AG09309 (cell line): ENCODE data around the gene C14orf93.
"Not testable (repeated sequence)": the region's sequence is repeated elsewhere in the genome, so short reads cannot be mapped to it uniquely, and the experiment has no call there.

ENCODE experiments used
- DNase-seq: peaks from one replicate; pipeline ENCODE4 v3.0.0-alpha.2; 2010; ENCODE audit warnings: low read depth
- H3K4me3 ChIP-seq: 2 replicates; pipeline ENCODE4 v1.5.1; 2011; ENCODE audit warnings: mild to moderate bottlenecking, low read depth, low read length, moderate library complexity; ENCODE audit not compliant: control insufficient read depth
- CTCF ChIP-seq: IDR thresholded peaks from 2 replicates; pipeline ENCODE4 v1.5.1; 2011; ENCODE audit warnings: mild to moderate bottlenecking, low read depth, low read length, inconsistent platforms; ENCODE audit not compliant: insufficient read depth, control insufficient read depth; ENCODE audit errors: missing control alignments

C14orf93 gene

GRCh38 chr14:23020143-23021128 is 10.5 kb upstream of the C14orf93 start:
- no peak for DNase-seq
- H3K4me3 ChIP-seq, result no peak overlapping the region
- TF ChIP-seq CTCF, result no peak

- no peak for TF ChIP-seq CTCF
- no peak overlapping the region for H3K4me3 ChIP-seq
- DNase-seq, result no peak
Measured at GRCh38 chr14:23018107-23018506, 8.2 kb upstream of the C14orf93 start.

GRCh38 chr14:23017091-23017490 is 7.1 kb upstream of the C14orf93 start:
- no peak for TF ChIP-seq CTCF
- DNase-seq, result no peak
- no peak overlapping the region for H3K4me3 ChIP-seq

GRCh38 chr14:23015618-23016017 is 5.7 kb upstream of the C14orf93 start:
- no peak overlapping the region for H3K4me3 ChIP-seq
- no peak for DNase-seq
- TF ChIP-seq CTCF, result no peak

- H3K4me3 ChIP-seq, DNase-seq: not testable (repeated sequence)
Measured at GRCh38 chr14:23013749-23014054, 3.8 kb upstream of the C14orf93 start.

GRCh38 chr14:23013054-23013748 is 3.3 kb upstream of the C14orf93 start:
- H3K4me3 ChIP-seq, result no peak overlapping the region
- no peak for TF ChIP-seq CTCF
- no peak for DNase-seq

GRCh38 chr14:23009483-23009938 is 432 bp downstream of the C14orf93 start:
- TF ChIP-seq CTCF, result no peak
- DNase-seq, result no peak
- peak overlapping the region; percentile 50 for H3K4me3 ChIP-seq
